ENCODE results near the gene WDPCP. TPM values are rescaled to one million over a fixed set of nuclear protein-coding genes. Genes with fewer than 3 reads are reported as not detected.

Gene WDPCP
- polyA plus RNA-seq, 1 donor from 2014 or later = 8.9 TPM

- Histone ChIP-seq H2AFZ (ENCODE audit: low read depth, low read length) (no peak overlapping the region), H3K36me3 (ENCODE audit: insufficient read depth, low read length) (peaks cover 11% of the 10 kb centered on the region), H3K79me2 (replicated peaks; ENCODE audit: insufficient read depth, low read length) (no peaks in the 10 kb centered on the region)
Measured at GRCh38 chr2:63604666-63605065, 16.4 kb upstream of the WDPCP start.

GRCh38 chr2:63600881-63601460, 12.7 kb upstream of the WDPCP start:
- no peaks in the 10 kb centered on the region for H3K79me2 ChIP-seq (replicated peaks; ENCODE audit: insufficient read depth, low read length)
- TF ChIP-seq RAD21 (conservative IDR thresholded peaks at IDR 0.05) (no peak), SMC3 (conservative IDR thresholded peaks at IDR 0.05; ENCODE audit: poor library complexity) (no peak), EZH2 (IDR thresholded peaks at IDR 0.05; ENCODE audit: borderline replicate concordance, insufficient read depth, low read length, poor library complexity, severe bottlenecking) (no peak), MXI1 (conservative IDR thresholded peaks at IDR 0.05; ENCODE audit: poor library complexity, severe bottlenecking) (no peak), POLR2AphosphoS5 (IDR thresholded peaks at IDR 0.05) (no peak), REST (IDR thresholded peaks at IDR 0.05; ENCODE audit: borderline replicate concordance) (no peak)
- peaks cover 11% of the 10 kb centered on the region for H3K36me3 ChIP-seq (ENCODE audit: insufficient read depth, low read length)
- H3K27ac ChIP-seq (ENCODE audit: low read length) = no peak overlapping the region
- no peaks in the 10 kb centered on the region for H3F3A ChIP-seq (ENCODE audit: insufficient read depth, low read length, poor library complexity, severe bottlenecking)
- H3K4me3 ChIP-seq (ENCODE audit: low read length) = no peak overlapping the region
- no peaks in the 10 kb centered on the region for H3K9me3 ChIP-seq (ENCODE audit: low read length)
- H4K20me1 ChIP-seq (ENCODE audit: insufficient read depth) = no peaks in the 10 kb centered on the region
- no peak overlapping the region for H2AFZ ChIP-seq (ENCODE audit: low read depth, low read length)
- H3K9ac ChIP-seq (ENCODE audit: low read length) = no peak overlapping the region
- H3K4me2 ChIP-seq (ENCODE audit: low read length) = no peak overlapping the region
- no peaks in the 10 kb centered on the region for H3K27me3 ChIP-seq (ENCODE audit: insufficient read depth, low read depth, low read length)
- H3K9me2 ChIP-seq (ENCODE audit: insufficient read depth, low read length) = no peaks in the 10 kb centered on the region

More at GRCh38 chr2:63604666-63605065, 16.4 kb upstream of the WDPCP start:
- no peak overlapping the region for H3K9ac ChIP-seq (ENCODE audit: low read length)
- no peaks in the 10 kb centered on the region for H3F3A ChIP-seq (ENCODE audit: insufficient read depth, low read length, poor library complexity, severe bottlenecking)
- no peaks in the 10 kb centered on the region for H3K9me3 ChIP-seq (ENCODE audit: low read length)
- no peak overlapping the region for H3K27ac ChIP-seq (ENCODE audit: low read length)
- TF ChIP-seq EZH2 (IDR thresholded peaks at IDR 0.05; ENCODE audit: borderline replicate concordance, insufficient read depth, low read length, poor library complexity, severe bottlenecking) = no peak
- no peak for TF ChIP-seq REST (IDR thresholded peaks at IDR 0.05; ENCODE audit: borderline replicate concordance)
- TF ChIP-seq CTCF (IDR thresholded peaks at IDR 0.05; ENCODE audit: poor library complexity, severe bottlenecking) = no peak
- no peak for TF ChIP-seq POLR2AphosphoS5 (IDR thresholded peaks at IDR 0.05)
- TF ChIP-seq SMC3 (conservative IDR thresholded peaks at IDR 0.05; ENCODE audit: poor library complexity) = no peak
- no peak for TF ChIP-seq TAF1 (IDR thresholded peaks at IDR 0.05; ENCODE audit: low read depth)
- no peak for TF ChIP-seq EP300 (conservative IDR thresholded peaks at IDR 0.05; ENCODE audit: poor library complexity, severe bottlenecking)
- TF ChIP-seq RAD21 (conservative IDR thresholded peaks at IDR 0.05) = no peak
- TF ChIP-seq MXI1 (conservative IDR thresholded peaks at IDR 0.05; ENCODE audit: poor library complexity, severe bottlenecking) = no peak
- H3K4me3 ChIP-seq (ENCODE audit: low read length) = no peak overlapping the region
- no peaks in the 10 kb centered on the region for H3K9me2 ChIP-seq (ENCODE audit: insufficient read depth, low read length)
- H3K4me2 ChIP-seq (ENCODE audit: low read length) = no peak overlapping the region
- no peaks in the 10 kb centered on the region for H3K27me3 ChIP-seq (ENCODE audit: insufficient read depth, low read depth, low read length)
- no peaks in the 10 kb centered on the region for H4K20me1 ChIP-seq (ENCODE audit: insufficient read depth)

Data from neural cell (in vitro differentiated cells).